ENCODE measurements around the gene F10.

GRCh38 chr13:113110852-113111315 is 11.7 kb upstream of the F10 start:
- TF ChIP-seq EZH2 (IDR thresholded peaks at IDR 0.05; ENCODE audit: borderline replicate concordance, insufficient read depth, low read length, poor library complexity, severe bottlenecking), result no peak
- TF ChIP-seq REST (IDR thresholded peaks at IDR 0.05; ENCODE audit: borderline replicate concordance), result no peak

Measured in neural cell (in vitro differentiated cells).